ENCODE data around the gene SCO1.
"Not testable (repeated sequence)": the region's sequence is repeated elsewhere in the genome, so short reads cannot be mapped to it uniquely, and the experiment has no call there.

SCO1 gene

DNA sequence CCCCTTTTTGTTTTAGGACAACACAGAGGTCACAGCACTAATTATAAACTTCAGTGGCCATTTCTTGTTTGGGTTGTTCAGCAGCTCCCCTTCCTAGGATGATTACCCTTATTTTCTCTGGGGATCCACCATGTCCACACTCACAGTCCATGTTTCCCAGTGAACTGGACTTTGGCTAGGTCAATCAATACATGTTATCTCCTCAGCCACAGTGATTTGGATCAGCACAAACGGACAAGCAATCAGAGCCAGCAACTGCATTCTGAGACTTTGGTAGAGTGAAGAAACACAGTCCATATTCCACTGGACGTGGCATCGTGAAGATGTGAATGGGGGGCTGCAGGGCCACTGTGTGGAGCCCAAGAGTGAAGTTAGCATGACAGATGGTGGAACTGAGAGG, 27.9 kb upstream of the SCO1 start:
- no peak for DNase-seq

- no peak for DNase-seq
Observed at GRCh38 chr17:10724546-10725195, 27.3 kb upstream of the SCO1 start.

GRCh38 chr17:10718547-10718946, 21.2 kb upstream of the SCO1 start:
- no peak for DNase-seq

DNA sequence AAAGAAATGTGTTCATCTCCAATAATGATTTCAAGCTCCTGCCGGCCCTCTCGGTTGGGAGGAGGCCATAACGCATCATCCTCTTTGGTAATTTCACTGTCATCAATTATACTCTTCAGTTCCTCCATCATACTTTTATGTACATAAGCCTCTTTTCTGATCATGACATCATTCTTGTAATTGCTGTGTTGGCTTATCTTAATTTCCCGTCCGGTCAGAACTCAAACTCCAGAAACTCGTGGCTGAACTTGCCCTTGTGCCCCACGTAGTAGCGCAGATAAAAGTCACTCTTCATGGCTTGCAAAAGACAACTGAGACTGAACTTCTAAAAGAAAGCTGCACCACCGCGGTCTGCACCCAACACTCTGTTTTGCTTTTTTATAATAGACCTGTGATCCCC, 18.9 kb upstream of the SCO1 start:
- no peak for DNase-seq

DNA sequence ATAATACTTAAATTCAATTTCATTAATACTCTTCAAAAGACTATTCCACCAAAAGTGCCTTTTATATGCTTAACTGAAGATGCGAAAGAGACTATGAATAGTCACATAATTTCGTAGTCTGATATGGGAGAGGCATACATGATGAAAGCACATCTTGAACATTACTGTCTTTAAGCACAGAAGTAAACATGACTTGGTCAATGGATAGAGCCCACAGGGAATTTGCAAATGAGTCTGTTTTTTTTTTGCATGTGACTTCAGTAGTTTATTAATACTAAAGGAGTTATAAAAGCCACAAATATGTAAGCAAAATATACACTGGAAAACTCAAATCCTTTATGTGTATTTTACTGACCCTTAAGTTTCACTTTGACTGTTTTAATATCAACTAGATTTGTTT, 16.0 kb upstream of the SCO1 start:
- DNase-seq: no peak

DNA sequence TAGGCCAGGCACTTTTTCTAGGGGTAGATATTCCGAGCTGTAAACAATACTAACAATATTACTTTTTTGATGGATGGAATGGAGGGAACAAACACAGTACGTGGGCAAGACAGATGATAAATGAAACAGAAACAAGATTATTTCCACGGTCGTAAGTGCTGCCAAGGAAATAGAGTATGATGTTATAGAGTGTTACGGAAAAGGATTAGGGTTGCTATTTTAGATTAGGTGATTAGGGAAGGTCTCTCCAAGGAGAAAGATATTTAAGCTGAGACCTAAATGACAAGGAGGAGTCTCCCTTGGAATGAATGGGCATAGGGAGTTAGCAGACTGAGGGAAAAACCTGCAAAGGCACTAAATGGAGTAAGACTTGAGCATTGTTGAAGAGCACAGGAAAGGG, 8.4 kb upstream of the SCO1 start:
- no peak for DNase-seq

DNA sequence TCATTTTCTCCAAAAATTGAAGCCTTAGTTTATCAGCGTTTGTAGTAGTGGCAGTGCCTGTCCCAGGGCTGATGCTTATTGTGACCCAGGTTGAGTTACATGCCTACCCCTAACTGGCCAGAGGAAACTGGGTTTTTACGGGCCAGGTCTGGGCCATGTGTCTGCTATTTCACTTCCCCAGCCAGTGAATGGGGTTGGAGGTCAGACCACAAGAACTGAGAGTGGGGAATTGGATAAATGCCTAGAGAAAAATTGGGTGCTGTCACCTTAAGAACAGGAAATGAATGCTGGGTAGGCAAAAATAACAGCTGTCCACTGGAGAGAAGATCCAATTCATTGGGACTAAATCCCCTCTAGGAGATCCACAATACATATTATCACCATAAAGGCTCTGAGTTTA, 5.2 kb upstream of the SCO1 start:
- no peak for DNase-seq

DNA sequence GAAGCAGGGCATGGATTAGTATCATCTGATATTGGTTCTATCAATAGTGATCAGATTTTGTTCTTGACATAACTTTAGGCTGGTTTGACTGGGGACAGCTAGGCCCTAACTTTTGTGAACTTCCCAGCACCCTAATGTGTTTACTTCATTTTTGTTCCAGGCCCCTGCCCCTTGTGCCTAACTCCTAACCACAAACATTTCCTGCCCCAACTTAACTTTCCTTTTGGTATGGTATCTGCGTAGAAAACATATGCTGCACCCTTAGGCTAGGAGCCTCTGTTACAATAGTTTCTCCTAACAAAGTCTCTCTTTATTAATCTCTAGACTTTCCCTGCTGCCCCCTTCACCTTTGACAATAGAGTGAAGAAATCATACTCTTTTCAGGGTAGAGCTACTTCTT, 2.5 kb upstream of the SCO1 start:
- DNase-seq: no peak

DNA sequence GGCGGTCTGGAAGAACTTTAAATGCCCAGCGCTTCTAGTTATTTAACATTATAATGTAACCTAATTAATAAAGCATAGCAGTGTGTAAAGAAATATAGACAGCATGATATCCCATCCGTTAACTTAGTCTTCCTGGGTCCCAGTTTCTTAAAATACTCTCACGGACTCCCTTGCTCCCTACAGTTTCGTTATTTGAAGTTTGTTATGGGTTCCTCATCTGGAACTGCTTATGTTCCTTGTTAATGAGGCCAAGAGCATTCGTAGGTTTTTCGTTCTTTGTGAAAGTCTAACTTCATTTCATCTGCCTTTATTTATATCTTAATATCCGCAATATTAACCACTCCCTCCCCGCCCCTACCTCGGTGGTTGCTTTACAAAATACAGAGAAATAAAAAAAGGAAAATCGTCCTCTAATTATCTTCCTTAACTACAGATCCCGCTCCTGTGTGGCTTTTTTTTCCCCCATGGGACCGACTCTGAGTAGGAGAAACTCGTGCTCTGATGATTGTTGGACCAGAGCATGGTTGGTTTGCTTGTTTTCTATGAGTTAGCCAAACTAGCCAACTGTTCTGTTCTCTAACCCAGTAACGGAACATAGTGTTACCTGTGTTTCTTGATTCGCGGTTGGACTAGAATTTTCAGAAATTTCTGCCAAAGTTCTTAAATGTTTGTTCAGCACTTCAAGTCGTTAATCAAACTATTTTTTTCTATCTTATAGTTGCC, 924 bp upstream of the SCO1 start:
- DNase-seq: no peak

DNA sequence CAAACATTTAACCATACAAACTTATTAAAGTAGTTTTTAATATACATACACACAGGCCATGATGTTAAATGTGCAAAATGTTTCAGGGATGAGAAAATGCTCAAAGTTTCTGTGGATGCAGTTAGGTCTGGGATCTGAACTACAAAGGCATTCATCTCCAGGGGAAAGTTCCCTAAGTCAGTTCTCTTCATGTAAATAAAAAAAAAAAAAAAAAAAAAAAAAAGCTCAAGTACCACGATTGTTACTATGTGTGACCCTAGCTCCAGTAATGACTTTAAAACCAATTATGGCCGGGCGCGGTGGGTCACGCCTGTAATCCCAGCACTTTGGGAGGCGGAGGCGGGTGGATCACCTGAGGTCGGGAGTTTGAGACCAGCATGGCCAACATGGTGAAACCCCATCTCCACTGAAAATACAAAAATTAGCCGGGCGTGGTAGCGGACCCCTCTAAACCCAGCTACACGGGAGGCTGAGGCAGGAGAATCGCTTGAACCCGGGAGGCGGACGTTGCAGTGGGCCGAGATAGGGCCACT, 1.4 kb downstream of the SCO1 start:
- DNase-seq: not testable (repeated sequence)

- no peak for DNase-seq
Observed at GRCh38 chr17:10687499-10687898, 9.8 kb downstream of the SCO1 start.

- peak; percentile 3 for DNase-seq
Observed at GRCh38 chr17:10683853-10684252, 13.5 kb downstream of the SCO1 start.

- no peak for DNase-seq
Observed at GRCh38 chr17:10681866-10682446, 15.4 kb downstream of the SCO1 start.

- DNase-seq: no peak
Observed at GRCh38 chr17:10674704-10675103, 22.6 kb downstream of the SCO1 start.

- no peak for DNase-seq
Observed at GRCh38 chr17:10673312-10673711, 24.0 kb downstream of the SCO1 start.

- DNase-seq: no peak
Observed at GRCh38 chr17:10668775-10669174, 28.6 kb downstream of the SCO1 start.

DNA sequence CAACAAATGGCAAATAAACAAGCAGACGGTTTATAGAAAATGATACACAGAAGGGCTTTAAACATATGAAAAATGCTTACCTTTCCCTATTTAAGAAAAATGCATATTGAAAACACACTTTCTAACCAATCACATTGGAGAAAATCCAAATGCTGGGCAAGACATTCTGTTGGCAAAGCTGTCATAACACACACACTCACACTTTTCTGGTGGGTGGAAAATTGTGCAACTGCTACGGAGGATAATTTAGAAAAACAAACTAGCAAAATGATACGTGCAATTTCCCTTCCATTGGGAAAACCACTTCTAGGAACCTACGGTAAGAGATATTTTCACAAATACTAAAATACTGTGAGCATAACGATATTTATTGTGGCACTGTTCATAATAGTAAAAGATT, 30.4 kb downstream of the SCO1 start:
- no peak for DNase-seq

GRCh38 chr17:10664571-10664970, 32.8 kb downstream of the SCO1 start:
- DNase-seq: no peak

GRCh38 chr17:10663231-10663630, 34.1 kb downstream of the SCO1 start:
- no peak for DNase-seq

GRCh38 chr17:10661437-10661836, 35.9 kb downstream of the SCO1 start:
- no peak for DNase-seq

- DNase-seq: no peak
Observed at GRCh38 chr17:10657879-10658278, 39.5 kb downstream of the SCO1 start.

DNA sequence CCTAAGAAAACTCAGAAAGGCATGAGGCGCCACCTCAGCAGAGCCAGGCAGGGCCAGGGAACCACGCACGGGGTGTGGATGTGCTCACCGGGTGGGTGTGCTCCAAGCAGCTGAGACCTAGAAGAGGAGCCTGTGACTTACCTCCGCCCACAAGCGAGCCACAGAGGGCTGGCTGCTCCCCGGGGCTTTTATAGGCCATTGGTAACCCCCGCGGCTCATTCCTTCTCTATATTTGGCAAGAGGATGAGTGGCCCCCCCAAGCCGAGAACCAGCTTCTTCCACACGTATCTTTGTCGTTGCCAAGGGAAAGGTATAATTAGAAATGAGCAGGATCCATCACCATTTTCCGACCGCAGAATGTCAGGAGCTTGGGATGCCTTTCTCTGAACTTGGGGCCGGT, 40.2 kb downstream of the SCO1 start, which contains the start of gene MYH3:
MYH3 (minus strand) TSS at position 162 of the 400 bp plus-strand sequence. CDS start 2,245 bp downstream, outside the sequence.
- no peak for DNase-seq

DNA sequence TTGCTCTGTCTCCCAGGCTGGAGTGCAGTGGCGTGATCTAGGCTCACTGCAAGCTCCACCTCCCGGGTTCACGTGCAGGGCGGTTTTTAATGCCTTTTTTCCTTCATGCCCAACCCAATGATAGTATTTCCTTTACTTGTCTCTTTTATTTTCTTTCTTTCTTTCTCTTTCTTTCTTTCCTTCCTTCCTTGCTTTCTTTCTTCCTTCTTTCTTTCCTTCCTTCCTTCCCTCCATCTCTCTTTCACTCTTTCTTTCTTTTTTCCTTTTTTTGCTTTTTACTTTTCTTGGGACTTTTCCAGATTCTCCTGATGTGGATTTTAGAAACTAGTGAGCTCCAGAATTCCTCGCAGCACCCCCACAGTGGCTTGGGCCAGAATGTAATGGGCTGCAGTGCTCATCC, 43.3 kb downstream of the SCO1 start:
- DNase-seq: no peak

DNA sequence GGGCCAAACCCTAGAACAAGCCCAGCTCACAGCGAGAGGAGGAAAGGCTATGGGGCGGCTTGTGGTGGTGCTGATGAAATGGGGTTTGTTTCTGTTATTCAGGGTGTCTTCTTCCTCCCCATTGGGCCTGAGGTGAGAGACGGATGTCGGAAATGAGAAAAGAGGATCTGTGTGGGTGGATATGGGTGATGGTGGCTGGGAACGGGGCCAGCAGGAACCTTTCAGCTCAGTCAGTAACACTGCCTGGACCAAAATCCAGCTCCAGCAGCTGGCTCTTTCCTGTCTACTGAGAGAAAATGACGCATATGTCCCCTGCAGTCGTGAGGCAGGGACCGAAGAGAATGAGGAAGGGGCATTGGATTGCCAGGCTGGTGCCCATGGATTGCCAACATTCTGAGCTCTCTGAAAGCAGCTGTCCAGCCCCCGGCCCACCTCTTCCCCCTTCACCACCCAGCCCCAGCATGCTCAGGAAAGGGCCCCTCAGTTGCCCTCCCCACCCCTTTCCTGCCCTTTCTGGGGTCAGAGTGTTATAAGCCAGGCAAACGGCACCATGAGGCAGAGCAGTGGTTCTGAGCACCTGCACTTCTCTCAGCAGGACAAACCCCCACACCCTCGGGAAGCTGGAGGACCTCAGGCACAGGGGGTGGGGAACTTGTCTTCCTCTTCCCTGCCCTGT, 44.2 kb downstream of the SCO1 start:
- no peak for DNase-seq
